GM12872 (cell line): Measurements from ENCODE around the gene RDM1.

ENCODE experiments used
- TF ChIP-seq, protein P1 (sequence below): IDR thresholded peaks from 3 replicates; pipeline ENCODE4 v1.5.1; 2011; ENCODE audit warnings: low read depth, mild to moderate bottlenecking, low read length, moderate library complexity; ENCODE audit not compliant: insufficient read depth

Gene RDM1

DNA sequence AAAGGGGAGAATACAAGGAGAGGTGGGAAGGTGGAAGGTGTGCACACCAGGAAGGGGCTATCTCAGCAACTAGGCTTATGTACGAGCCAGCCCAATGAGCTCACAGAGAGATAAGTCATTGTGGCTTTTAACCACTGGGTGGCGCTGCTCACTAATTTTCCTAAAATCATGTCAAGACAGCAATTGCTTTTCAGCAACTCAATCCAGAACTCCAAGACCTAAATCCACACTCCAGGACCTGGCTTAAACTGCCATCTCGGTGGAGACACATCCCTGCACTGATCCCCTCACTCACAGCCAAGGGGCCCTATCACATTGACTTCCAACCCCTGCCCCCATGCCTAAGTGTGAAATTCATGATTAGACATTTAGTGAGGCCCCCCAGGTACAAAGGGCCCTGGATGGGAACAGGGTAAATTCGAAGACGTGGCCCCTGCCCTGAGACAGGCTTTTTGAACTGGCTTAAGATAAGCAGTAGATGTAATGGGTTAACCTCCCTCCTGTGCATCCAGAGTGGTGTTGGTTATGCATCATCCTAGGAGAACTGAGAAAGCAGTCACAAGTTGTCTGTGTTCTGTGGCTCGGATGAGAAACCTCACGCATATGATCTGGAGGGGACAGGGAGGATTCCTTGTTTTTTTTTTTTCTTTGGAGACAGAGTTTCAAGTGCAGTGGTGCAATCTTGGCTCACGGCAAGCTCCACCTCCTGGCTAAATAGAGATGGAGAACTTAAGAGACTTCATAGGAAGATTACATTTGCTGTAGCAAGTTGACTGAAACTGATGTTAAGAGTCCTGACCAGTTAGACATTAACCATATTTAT is 39.2 kb upstream of the RDM1 start:
- TF ChIP-seq, protein P1, sequence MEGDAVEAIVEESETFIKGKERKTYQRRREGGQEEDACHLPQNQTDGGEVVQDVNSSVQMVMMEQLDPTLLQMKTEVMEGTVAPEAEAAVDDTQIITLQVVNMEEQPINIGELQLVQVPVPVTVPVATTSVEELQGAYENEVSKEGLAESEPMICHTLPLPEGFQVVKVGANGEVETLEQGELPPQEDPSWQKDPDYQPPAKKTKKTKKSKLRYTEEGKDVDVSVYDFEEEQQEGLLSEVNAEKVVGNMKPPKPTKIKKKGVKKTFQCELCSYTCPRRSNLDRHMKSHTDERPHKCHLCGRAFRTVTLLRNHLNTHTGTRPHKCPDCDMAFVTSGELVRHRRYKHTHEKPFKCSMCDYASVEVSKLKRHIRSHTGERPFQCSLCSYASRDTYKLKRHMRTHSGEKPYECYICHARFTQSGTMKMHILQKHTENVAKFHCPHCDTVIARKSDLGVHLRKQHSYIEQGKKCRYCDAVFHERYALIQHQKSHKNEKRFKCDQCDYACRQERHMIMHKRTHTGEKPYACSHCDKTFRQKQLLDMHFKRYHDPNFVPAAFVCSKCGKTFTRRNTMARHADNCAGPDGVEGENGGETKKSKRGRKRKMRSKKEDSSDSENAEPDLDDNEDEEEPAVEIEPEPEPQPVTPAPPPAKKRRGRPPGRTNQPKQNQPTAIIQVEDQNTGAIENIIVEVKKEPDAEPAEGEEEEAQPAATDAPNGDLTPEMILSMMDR, result peak; percentile 85

DNA sequence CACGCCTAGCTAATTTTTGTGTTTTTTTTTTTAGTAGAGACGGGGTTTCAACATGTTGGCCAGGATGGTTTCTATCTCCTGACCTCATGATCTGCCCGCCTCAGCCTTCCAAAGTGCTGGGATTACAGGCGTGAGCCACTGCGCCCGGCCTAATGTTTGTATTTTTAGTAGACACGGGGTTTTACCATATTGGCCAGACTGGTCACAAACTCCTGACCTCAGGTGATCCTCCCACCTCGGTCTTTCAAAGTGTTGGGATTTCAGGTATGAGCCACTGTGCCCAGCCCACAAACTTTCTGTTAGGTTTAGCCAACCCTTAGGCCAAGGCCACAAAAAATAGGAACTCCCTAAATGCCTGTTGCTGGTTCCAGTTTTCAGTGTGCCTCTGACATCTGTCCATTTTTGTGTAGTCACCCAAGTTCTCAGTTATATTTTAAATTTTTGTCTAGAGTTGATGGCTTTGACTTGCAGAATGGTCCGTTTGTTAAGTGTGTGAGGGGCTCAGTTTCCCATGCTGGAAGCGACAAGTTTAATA is 38.0 kb upstream of the RDM1 start:
- TF ChIP-seq, protein P1, result no peak

DNA sequence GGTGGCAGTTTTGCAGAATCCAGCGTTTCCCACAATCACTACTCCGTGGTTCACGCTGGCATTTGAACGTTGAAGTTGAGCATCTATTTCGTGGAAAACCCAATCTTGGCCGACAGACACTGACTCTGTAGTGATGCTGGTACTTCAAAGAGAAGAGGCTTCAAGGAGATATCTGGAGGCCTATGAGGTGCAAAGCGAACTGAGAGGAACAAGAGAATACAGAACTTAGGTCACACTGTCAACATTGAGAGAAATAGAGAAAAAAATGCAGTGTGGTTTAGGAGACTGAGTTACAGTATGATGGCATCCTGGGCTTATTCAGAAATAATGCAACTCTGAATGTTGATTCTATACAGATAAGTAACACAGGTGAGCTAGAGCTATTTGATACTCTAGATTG is 34.7 kb upstream of the RDM1 start:
- TF ChIP-seq, protein P1, result no peak

DNA sequence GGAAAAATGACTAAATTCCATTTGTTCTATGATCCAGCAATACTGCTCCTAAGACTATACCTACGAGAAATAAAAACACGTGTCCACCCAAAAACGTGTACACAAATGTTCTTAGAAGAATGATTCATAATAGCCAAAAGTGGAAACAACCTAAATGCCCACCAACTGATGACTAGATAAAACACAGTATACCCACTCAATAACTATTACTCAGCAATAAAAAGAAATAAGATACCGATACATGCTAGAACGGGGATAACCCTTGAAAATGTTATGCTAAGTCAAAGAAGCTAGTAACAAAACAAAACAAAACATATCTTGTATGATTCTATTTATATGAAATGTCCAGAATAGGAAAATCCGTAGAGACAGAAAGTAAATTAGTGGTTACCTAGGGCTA is 33.1 kb upstream of the RDM1 start:
- TF ChIP-seq, protein P1, result no peak

DNA sequence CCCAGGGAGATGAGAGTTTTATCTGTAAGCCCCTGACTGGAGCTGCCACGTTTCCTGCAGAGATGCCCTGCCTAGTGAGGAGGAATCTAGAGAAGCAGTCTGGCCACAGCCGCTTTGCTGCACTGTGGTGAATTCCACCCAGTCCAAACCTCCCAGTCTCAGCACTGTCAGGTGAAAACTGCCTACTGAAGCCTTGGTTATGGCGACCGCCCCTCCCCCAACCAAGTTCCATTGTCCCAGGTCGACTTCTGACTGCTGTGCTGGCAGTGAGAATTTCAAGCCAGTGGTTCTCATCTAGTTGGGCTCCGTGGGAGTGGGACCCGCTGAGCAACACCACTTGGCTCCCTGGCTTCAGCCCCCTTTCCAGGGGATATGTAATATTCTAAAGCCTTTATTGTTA is 23.1 kb upstream of the RDM1 start:
- TF ChIP-seq, protein P1, result no peak

DNA sequence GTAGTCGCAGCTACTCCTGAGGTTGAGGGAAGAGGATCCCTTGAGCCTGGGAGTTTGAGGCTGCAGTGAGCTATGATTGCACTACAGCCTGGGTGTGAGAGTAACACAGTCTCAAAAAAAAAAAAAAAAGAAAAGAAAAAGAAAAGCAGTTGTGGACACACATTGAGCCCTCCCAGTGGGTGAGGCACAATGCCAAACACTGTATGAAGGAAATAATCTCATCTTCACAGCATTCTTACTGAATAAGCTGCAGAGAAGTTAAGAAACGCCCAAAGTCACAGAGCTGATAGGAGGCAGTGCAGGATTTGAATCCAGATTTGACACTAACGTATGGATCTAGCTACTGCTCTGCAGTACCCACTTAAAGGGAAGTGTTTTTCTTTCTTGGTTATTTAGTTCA is 18.8 kb upstream of the RDM1 start:
- TF ChIP-seq, protein P1, result no peak

DNA sequence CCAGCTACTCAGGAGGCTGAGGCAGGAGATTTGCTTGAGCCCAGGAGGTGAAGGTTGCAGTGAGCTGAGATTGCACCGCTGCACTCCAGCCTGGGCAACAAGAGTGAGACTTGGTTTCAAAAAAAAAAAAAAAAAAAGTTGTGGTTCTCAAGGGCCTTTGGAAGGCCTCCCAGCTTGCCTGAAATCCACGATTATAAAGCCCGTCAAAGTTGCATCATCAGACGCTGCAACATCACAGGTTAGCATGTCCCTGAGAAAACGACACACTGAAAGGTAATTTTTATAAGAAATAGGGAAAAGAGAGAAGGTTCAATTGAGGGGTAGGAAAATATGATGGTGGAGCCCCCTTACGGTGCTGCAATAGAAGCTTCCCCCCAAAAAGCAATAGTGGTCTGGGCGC is 17.5 kb upstream of the RDM1 start:
- TF ChIP-seq, protein P1, result no peak
